H7 (cell line): ENCODE measurements around the gene RFC2. TPM values are rescaled to one million over a fixed set of nuclear protein-coding genes. Genes with fewer than 3 reads are reported as not detected.

Experiments used
- DNase-seq: peaks from one replicate; pipeline ENCODE4 v3.0.0; 2012
- H3K27me3 ChIP-seq: 2 replicates; pipeline ENCODE4 v1.6.0; 2011; ENCODE audit warnings: mild to moderate bottlenecking, low read length; ENCODE audit not compliant: control insufficient read depth, insufficient read depth
- H3K36me3 ChIP-seq: replicated peaks from 2 replicates; pipeline ENCODE4 v1.5.1; 2011; ENCODE audit warnings: low read length; ENCODE audit not compliant: control insufficient read depth, insufficient read depth
- H3K4me3 ChIP-seq: 2 replicates; pipeline ENCODE4 v1.5.1; 2011; ENCODE audit warnings: low read depth, mild to moderate bottlenecking, control low read depth, low read length, moderate library complexity; ENCODE audit not compliant: insufficient read depth
- total RNA-seq: library from RNA; depleted of rRNA; stranded (reverse); fragments of >200 nt; shearing (Covaris generic); gene quantifications from 2 replicates; pipeline ENCODE4 v1.2.3, GENCODE V29; 2014; rRNA removed

RFC2 gene
- total RNA-seq: 109 and 126 TPM in 2 replicates

GRCh38 chr7:74254129-74254857 lies at the start of gene RFC2:
Gene RFC2 (minus strand): TSS chr7:74254399. CDS start chr7:74254383, 16 bp downstream.
- Histone ChIP-seq H3K4me3 (peak within 1 kb of the TSS; percentile 99), H3K27me3 (no peaks in the 10 kb centered on the region), H3K36me3 (peaks cover 16% of the 10 kb centered on the region)
- DNase-seq: peak; percentile 99

GRCh38 chr7:74302745-74303221 lies 48.6 kb upstream of the RFC2 start:
- no peak for DNase-seq
- H3K36me3 ChIP-seq: no peaks in the 10 kb centered on the region
- H3K27me3 ChIP-seq: no peaks in the 10 kb centered on the region
- no peak overlapping the region for H3K4me3 ChIP-seq

GRCh38 chr7:74300926-74301325 lies 46.7 kb upstream of the RFC2 start:
- Histone ChIP-seq H3K4me3 (no peak overlapping the region), H3K36me3 (peaks cover 1% of the 10 kb centered on the region), H3K27me3 (no peaks in the 10 kb centered on the region)
- no peak for DNase-seq

- DNase-seq: no peak
- Histone ChIP-seq H3K27me3 (no peaks in the 10 kb centered on the region), H3K36me3 (peaks cover 1% of the 10 kb centered on the region), H3K4me3 (no peak overlapping the region)
These were observed 45.2 kb upstream of the RFC2 start for GRCh38 chr7:74299401-74299800.

- no peaks in the 10 kb centered on the region for H3K27me3 ChIP-seq
- H3K36me3 ChIP-seq: peaks cover 1% of the 10 kb centered on the region
- no peak for DNase-seq
- H3K4me3 ChIP-seq: no peak overlapping the region
These were observed 43.5 kb upstream of the RFC2 start for GRCh38 chr7:74297516-74298233.

GRCh38 chr7:74294191-74294998 lies 40.2 kb upstream of the RFC2 start:
- Histone ChIP-seq H3K27me3 (peaks cover 7% of the 10 kb centered on the region), H3K4me3 (no peak overlapping the region), H3K36me3 (peaks cover 1% of the 10 kb centered on the region)
- DNase-seq: peak; percentile 56

- H3K4me3 ChIP-seq: no peak overlapping the region
- H3K36me3 ChIP-seq: peaks cover 1% of the 10 kb centered on the region
- peaks cover 8% of the 10 kb centered on the region for H3K27me3 ChIP-seq
- DNase-seq: peak; percentile 54
These were observed 39.3 kb upstream of the RFC2 start for GRCh38 chr7:74293577-74293908.

- peak; percentile 45 for DNase-seq
- no peak overlapping the region for H3K4me3 ChIP-seq
- H3K36me3 ChIP-seq: peaks cover 1% of the 10 kb centered on the region
- peaks cover 8% of the 10 kb centered on the region for H3K27me3 ChIP-seq
These were observed 38.8 kb upstream of the RFC2 start for GRCh38 chr7:74292757-74293576.

GRCh38 chr7:74291535-74291934 lies 37.3 kb upstream of the RFC2 start:
- DNase-seq: peak; percentile 30

GRCh38 chr7:74290981-74291441 lies 36.8 kb upstream of the RFC2 start:
- DNase-seq: peak; percentile 61
- Histone ChIP-seq H3K27me3 (peaks cover 8% of the 10 kb centered on the region), H3K4me3 (peak overlapping the region; percentile 75; the same call in 1 of the 2 replicates), H3K36me3 (no peaks in the 10 kb centered on the region; the same call in none of the 2 replicates)

More at GRCh38 chr7:74291535-74291934, 37.3 kb upstream of the RFC2 start:
- Histone ChIP-seq H3K4me3 (no peak overlapping the region), H3K27me3 (peaks cover 8% of the 10 kb centered on the region), H3K36me3 (no peaks in the 10 kb centered on the region; the same call in none of the 2 replicates)

GRCh38 chr7:74290553-74290950 lies 36.4 kb upstream of the RFC2 start:
- Histone ChIP-seq H3K36me3 (no peaks in the 10 kb centered on the region; the same call in 1 of the 2 replicates), H3K4me3 (peak overlapping the region; percentile 75), H3K27me3 (peaks cover 8% of the 10 kb centered on the region)
- no peak for DNase-seq

- DNase-seq: peak; percentile 82
These were observed 35.7 kb upstream of the RFC2 start for GRCh38 chr7:74289659-74290552.

More at GRCh38 chr7:74289659-74290552, 35.7 kb upstream of the RFC2 start:
- Histone ChIP-seq H3K27me3 (peaks cover 8% of the 10 kb centered on the region), H3K4me3 (peak overlapping the region; percentile 75), H3K36me3 (no peaks in the 10 kb centered on the region; the same call in 1 of the 2 replicates)
